NCI-H128 (cell line): ENCODE results near the gene RTEL1.

Source experiments
- DNase-seq: peaks from one replicate; lab custom pipeline; 2025; ENCODE audit not compliant: unreplicated experiment; lab: John Stamatoyannopoulos, UW

RTEL1 gene

DNA sequence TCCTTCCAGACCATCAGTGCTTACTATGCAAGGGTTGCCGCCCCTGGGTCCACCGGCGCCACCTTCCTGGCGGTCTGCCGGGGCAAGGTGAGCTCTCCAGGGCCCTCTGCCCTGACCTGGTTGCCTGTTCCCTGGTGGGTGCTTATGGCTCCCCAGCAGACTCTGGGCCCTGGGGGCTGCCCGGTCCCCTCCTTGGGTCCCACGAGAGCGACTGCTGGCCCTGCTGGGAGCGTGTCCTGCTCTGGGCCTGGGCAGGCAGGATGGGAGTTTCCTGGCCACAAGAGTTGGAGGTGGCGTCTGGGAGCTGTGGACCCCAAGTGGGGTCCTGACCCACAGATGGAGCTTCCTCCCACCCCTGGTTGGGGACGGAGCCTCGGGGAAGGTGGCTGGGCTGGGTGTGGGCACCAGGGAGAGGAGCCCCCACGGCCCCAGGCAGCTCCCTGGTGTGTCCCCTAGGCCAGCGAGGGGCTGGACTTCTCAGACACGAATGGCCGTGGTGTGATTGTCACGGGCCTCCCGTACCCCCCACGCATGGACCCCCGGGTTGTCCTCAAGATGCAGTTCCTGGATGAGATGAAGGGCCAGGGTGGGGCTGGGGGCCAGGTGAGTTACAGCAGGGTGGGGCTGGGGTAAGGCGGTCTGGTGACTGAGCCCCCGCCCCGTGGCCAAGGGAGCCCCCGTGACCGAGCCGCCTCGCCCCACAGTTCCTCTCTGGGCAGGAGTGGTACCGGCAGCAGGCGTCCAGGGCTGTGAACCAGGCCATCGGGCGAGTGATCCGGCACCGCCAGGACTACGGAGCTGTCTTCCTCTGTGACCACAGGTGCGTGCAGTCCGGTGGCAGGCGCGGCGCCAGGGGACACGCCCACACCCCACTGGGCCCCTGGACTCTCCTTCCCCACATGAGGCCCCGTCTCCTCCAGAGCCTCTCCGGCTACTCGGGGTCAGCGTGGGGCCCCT, 31.2 kb downstream of the RTEL1 start:
- no peak for DNase-seq

DNA sequence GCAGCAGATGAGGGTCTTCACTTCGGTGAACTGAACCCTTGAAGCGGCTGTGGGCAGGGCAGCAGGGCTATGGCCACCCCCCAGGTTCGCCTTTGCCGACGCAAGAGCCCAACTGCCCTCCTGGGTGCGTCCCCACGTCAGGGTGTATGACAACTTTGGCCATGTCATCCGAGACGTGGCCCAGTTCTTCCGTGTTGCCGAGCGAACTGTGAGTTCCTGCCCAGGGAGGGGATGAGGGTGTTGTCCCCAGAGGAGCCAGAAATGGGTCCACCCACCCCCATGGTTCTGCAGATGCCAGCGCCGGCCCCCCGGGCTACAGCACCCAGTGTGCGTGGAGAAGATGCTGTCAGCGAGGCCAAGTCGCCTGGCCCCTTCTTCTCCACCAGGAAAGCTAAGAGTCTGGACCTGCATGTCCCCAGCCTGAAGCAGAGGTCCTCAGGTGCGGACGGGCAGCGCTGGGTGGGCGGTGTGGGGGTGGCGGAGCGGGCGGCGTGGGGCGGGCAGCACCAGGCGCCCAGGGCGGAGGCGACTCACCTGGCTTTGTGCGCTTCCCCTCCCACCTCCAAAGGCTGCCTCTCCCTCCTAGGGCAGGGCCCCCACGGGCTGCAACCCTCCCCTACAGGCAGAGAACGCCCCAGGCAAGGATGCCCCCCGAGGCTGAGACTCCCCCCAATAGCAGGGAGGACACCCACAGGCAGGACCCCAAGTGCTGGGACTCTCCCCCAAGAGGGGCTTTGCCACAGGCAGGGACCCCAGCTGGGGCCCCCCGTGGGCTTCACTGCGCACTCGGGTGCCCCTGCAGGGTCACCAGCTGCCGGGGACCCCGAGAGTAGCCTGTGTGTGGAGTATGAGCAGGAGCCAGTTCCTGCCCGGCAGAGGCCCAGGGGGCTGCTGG, 32.1 kb downstream of the RTEL1 start:
- DNase-seq = no peak

DNA sequence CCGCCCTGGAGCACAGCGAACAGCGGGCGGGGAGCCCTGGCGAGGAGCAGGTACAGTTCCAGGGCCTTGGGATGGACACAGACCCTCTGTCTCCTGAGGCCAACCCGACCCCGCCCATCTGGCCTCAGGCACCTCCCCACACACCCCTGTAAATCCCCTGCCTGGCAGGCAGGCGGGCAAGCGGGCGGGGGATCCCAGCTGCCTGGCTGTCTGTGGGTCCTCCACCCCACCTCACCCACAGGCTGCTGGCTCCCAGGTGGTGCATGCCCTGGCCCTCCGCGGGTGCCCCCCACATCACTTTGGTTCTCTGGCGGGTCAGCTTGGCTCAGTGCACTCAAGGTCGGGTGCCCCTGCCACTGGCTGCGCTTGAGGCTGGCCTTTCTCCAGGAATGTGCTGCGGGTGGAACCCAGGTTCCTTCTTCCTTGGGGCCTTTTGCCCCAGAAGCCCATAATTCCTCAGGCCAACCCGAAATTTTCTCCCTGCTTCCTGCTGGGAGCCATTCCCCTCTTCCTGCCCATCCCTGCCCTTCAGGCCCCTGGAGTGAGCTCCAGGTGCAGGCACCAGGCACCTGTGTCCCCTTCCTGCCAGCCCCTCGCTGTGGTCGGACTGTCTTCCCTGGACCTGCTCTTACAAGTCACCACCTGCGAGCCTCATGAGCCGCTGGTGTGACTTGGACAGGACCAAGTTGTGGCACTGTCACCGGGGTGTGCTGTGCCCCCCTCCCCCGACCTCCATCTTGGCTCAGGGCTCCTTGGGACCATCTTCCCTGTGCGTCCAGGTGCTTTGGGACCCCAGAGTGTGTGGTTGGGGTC, 33.0 kb downstream of the RTEL1 start:
- no peak for DNase-seq

- DNase-seq = no peak
Measured at GRCh38 chr20:63691711-63692435, 33.8 kb downstream of the RTEL1 start.

DNA sequence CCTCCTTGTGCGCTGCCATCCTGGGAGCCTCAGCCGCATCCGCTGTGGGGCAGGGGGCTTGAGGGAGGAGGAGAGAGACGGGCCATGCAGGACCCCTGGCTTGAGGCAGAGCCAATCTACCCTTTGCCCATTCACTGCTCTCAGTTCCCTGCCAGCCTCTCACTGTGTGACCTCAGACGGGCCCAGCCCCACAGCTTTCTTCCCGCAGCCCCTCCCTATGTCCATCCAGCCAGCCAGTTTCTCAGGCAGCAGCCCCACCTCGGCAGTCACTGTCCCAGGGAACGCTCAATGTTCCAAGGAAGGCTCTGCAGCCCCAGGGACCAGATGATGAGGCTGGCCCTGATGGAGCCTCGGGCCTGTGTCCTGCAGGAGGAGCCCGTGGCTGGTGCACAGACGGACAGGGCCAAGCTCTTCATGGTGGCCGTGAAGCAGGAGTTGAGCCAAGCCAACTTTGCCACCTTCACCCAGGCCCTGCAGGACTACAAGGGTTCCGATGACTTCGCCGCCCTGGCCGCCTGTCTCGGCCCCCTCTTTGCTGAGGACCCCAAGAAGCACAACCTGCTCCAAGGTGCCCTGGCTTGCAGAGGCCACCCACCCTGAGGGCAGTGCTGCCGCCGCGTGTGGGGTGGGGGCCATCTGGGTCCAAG, 34.4 kb downstream of the RTEL1 start:
- no peak for DNase-seq

- no peak for DNase-seq
Measured at GRCh38 chr20:63693083-63693732, 35.1 kb downstream of the RTEL1 start.

DNA sequence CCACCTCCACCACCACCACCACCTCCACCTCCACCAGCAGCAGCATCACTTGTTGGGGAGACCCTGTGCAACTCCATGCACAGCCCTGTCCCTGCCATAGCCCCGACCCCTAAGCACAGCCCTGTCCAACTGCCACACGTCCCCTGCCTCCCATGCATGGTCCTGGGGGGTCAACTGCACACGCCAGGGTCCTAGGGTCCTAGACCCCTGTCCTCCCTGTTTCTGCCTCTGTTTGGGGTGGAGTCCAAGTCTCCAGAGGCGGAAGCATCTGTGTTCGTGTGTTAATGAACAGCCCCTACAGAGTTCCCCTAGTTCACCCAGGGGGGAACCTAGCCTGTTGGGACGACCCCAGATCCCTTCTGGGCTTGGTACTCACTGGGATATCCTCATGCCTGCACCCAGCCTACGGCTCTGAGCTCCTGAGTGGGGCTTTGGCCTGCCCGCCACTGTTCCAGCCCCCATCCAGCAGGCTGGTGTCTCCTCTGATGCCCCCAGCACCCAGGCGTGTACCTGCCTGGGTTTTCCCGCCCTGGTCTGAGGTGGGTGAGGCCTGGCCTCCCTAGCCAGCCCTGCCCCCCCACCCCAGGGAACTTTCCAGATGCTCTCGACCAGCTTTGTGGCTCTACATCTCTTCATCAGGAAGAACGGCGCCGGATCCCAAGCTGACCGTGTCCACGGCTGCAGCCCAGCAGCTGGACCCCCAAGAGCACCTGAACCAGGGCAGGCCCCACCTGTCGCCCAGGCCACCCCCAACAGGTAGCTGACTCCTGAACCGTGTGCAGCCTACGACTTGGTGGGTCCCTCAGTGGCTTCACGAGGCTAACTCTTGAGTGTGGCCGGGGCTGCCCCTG, 35.8 kb downstream of the RTEL1 start:
- DNase-seq = no peak

- DNase-seq = no peak
Measured at GRCh38 chr20:63694584-63695423, 36.7 kb downstream of the RTEL1 start.

- no peak for DNase-seq
Measured at GRCh38 chr20:63695424-63696305, 37.6 kb downstream of the RTEL1 start.

GRCh38 chr20:63696306-63696627, 38.2 kb downstream of the RTEL1 start:
- no peak for DNase-seq

- DNase-seq = no peak
Measured at GRCh38 chr20:63696628-63697356, 38.7 kb downstream of the RTEL1 start, which contains the start of gene TNFRSF6B. Gene TNFRSF6B, plus strand, starts transcription at chr20:63696652. Its CDS starts 116 bp downstream, at chr20:63696768.

DNA sequence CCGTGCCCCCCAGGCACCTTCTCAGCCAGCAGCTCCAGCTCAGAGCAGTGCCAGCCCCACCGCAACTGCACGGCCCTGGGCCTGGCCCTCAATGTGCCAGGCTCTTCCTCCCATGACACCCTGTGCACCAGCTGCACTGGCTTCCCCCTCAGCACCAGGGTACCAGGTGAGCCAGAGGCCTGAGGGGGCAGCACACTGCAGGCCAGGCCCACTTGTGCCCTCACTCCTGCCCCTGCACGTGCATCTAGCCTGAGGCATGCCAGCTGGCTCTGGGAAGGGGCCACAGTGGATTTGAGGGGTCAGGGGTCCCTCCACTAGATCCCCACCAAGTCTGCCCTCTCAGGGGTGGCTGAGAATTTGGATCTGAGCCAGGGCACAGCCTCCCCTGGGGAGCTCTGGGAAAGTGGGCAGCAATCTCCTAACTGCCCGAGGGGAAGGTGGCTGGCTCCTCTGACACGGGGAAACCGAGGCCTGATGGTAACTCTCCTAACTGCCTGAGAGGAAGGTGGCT, 39.3 kb downstream of the RTEL1 start:
- no peak for DNase-seq

- no peak for DNase-seq
Measured at GRCh38 chr20:63697868-63698545, 39.9 kb downstream of the RTEL1 start.

GRCh38 chr20:63698739-63699465, 40.8 kb downstream of the RTEL1 start:
- no peak for DNase-seq
